Measurements from ENCODE around the gene CELF5. TPM values are rescaled to one million over a fixed set of nuclear protein-coding genes. Genes with fewer than 3 reads are reported as not detected.

The CELF5 gene
- total and polyA plus RNA-seq, 9 of the 15 experiments (the other 6 are each of a cell fraction or from before 2014, with no cell fraction given) = 0.01 to 0.56 (median 0.22) TPM

- TF ChIP-seq ZNF280A (IDR thresholded peaks at IDR 0.05; ENCODE audit: low read depth, partially characterized antibody) = no peak
- no peak for TF ChIP-seq ZNF445 (CRISPR knock-in tag; IDR thresholded peaks at IDR 0.05; ENCODE audit: low read depth)
- TF ChIP-seq ZNF830 (CRISPR knock-in tag; IDR thresholded peaks at IDR 0.05) = no peak
- TF ChIP-seq LCOR (CRISPR knock-in tag; IDR thresholded peaks at IDR 0.05) = no peak; the same call in none of the 2 replicates
- TF ChIP-seq SMARCB1 (IDR thresholded peaks at IDR 0.05; ENCODE audit: insufficient read length, low read depth) = no peak
- TF ChIP-seq ATF1 (CRISPR knock-in tag; IDR thresholded peaks at IDR 0.05) = no peak
- TF ChIP-seq ATF1 (tag; IDR thresholded peaks at IDR 0.05) = peak; percentile 31; the same call in 1 of the 2 replicates
- TF ChIP-seq NRF1 (conservative IDR thresholded peaks at IDR 0.05 in 1 of 2, IDR thresholded peaks at IDR 0.05 in 1 of 2) = no peak
- peak; percentile 75 for TF ChIP-seq CC2D1A (IDR thresholded peaks at IDR 0.05)
- TF ChIP-seq IRF9 (tag; IDR thresholded peaks at IDR 0.05) = no peak
- no peak for TF ChIP-seq MCM7 (IDR thresholded peaks at IDR 0.05)
- no peak for TF ChIP-seq RBFOX2 (IDR thresholded peaks at IDR 0.05; ENCODE audit: low read depth, low read length)
- no peak for TF ChIP-seq MLX (CRISPR knock-in tag; conservative IDR thresholded peaks at IDR 0.05)
- TF ChIP-seq ETV1 (tag; conservative IDR thresholded peaks at IDR 0.05; ENCODE audit: low read depth) = no peak
- TF ChIP-seq ZNF518B (CRISPR knock-in tag; IDR thresholded peaks at IDR 0.05) = no peak
- no peak for TF ChIP-seq HNRNPH1 (optimal IDR thresholded peaks at IDR 0.05; ENCODE audit: low read depth, low read length)
- no peak for TF ChIP-seq RBM14 (IDR thresholded peaks at IDR 0.05; ENCODE audit: borderline replicate concordance, insufficient read depth, low read depth, low read length)
- TF ChIP-seq ZNF41 (CRISPR knock-in tag; conservative IDR thresholded peaks at IDR 0.05) = no peak
- no peak for TF ChIP-seq ZNF174 (CRISPR knock-in tag; IDR thresholded peaks at IDR 0.05)
- TF ChIP-seq ERF (CRISPR knock-in tag; IDR thresholded peaks at IDR 0.05) = no peak
- no peak for TF ChIP-seq PRPF4 (IDR thresholded peaks at IDR 0.05; ENCODE audit: insufficient read depth, low read depth, low read length, poor library complexity, severe bottlenecking)
- no peak for TF ChIP-seq SREBF2 (CRISPR knock-in tag; IDR thresholded peaks at IDR 0.05)
Observed at GRCh38 chr19:3183721-3184641, 40.5 kb upstream of the CELF5 start (continued).

All from K562 (cell line).